CD4-positive, alpha-beta T cell treated with Interleukin-17A for 1 hour (primary cell): ENCODE data around the gene FCHSD1.

Experiments
- DNase-seq: peaks from one replicate; pipeline ENCODE4 v3.0.0-alpha.2; 2020

Gene FCHSD1

GRCh38 chr5:141640698-141641097 is 10.5 kb downstream of the FCHSD1 start:
- DNase-seq = no peak

GRCh38 chr5:141640051-141640415 is 11.2 kb downstream of the FCHSD1 start:
- DNase-seq = no peak

GRCh38 chr5:141639357-141640050 is 11.7 kb downstream of the FCHSD1 start:
- DNase-seq = no peak

- no peak for DNase-seq
These were observed 12.4 kb downstream of the FCHSD1 start for GRCh38 chr5:141638771-141639170.

GRCh38 chr5:141637767-141638419 is 13.3 kb downstream of the FCHSD1 start:
- DNase-seq = peak; percentile 74

GRCh38 chr5:141637123-141637766 is 14.0 kb downstream of the FCHSD1 start:
- DNase-seq = peak; percentile 59

- DNase-seq = peak; percentile 93
These were observed 14.7 kb downstream of the FCHSD1 start, which contains the start of the genes HDAC3 and RELL2 for GRCh38 chr5:141636413-141637122. Gene HDAC3, minus strand, starts transcription at chr5:141636849. Its CDS starts 59 bp downstream, at chr5:141636790. Gene RELL2, plus strand, starts transcription at chr5:141636997. Its CDS starts 1,229 bp downstream, at chr5:141638226.

GRCh38 chr5:141636106-141636412 is 15.2 kb downstream of the FCHSD1 start:
- no peak for DNase-seq

GRCh38 chr5:141635646-141636045 is 15.6 kb downstream of the FCHSD1 start:
- no peak for DNase-seq

GRCh38 chr5:141634720-141635119 is 16.5 kb downstream of the FCHSD1 start:
- DNase-seq = no peak

GRCh38 chr5:141633871-141634561 is 17.2 kb downstream of the FCHSD1 start:
- no peak for DNase-seq

- DNase-seq = no peak
These were observed 18.6 kb downstream of the FCHSD1 start for GRCh38 chr5:141632650-141633049.

GRCh38 chr5:141630570-141631140 is 20.6 kb downstream of the FCHSD1 start:
- no peak for DNase-seq

GRCh38 chr5:141628175-141628788 is 22.9 kb downstream of the FCHSD1 start:
- no peak for DNase-seq

- DNase-seq = no peak
These were observed 27.6 kb downstream of the FCHSD1 start for GRCh38 chr5:141623611-141624010.

GRCh38 chr5:141623186-141623585 is 28.0 kb downstream of the FCHSD1 start:
- no peak for DNase-seq

- peak; percentile 98 for DNase-seq
These were observed 32.2 kb downstream of the FCHSD1 start, which contains the start of gene DIAPH1 for GRCh38 chr5:141618804-141619554. Gene DIAPH1, minus strand, starts transcription at chr5:141619000. Its CDS starts 86 bp downstream, at chr5:141618914.

- DNase-seq = peak; percentile 69
These were observed 33.0 kb downstream of the FCHSD1 start for GRCh38 chr5:141618030-141618803.

GRCh38 chr5:141617682-141618029 is 33.6 kb downstream of the FCHSD1 start:
- no peak for DNase-seq

- no peak for DNase-seq
These were observed 34.1 kb downstream of the FCHSD1 start for GRCh38 chr5:141617128-141617527.
